CD4-positive, alpha-beta memory T cell (primary cell): ENCODE data around the gene BMI1. TPM values are rescaled to one million over a fixed set of nuclear protein-coding genes. Genes with fewer than 3 reads are reported as not detected.

ENCODE experiments used
- CTCF ChIA-PET: fragments of 350-600 bp; sonication (Branson Sonifier 250); formaldehyde crosslinking; loops from one replicate; lab custom pipeline; 2021; ENCODE audit warnings: inconsistent platforms; ENCODE audit not compliant: partially characterized antibody; lab: Charles Lee
- POLR2A ChIA-PET: fragments of 350-600 bp; sonication (Branson Sonifier 250); formaldehyde crosslinking; loops from one replicate; lab custom pipeline; 2021; ENCODE audit not compliant: partially characterized antibody; lab: Charles Lee
- DNase-seq, 5 donors: peaks; one replicate each; pipeline versions ENCODE4 v3.0.0 to v3.0.0-alpha.2; 2020 to 2022; ENCODE audit warnings: mixed read lengths in 1 of 5
- H3K27ac ChIP-seq: one replicate; pipeline ENCODE4 v1.7.0; 2013; ENCODE audit warnings: low read depth, low read length
- H3K27me3 ChIP-seq: 2 replicates; pipeline ENCODE4 v1.7.0; 2013; ENCODE audit warnings: mild to moderate bottlenecking, low read length, moderate library complexity; ENCODE audit not compliant: insufficient read depth
- H3K36me3 ChIP-seq: 2 replicates; pipeline ENCODE4 v1.7.0; 2013; ENCODE audit warnings: mild to moderate bottlenecking, low read length, moderate library complexity; ENCODE audit not compliant: insufficient read depth
- H3K4me1 ChIP-seq: 2 replicates; pipeline ENCODE4 v1.7.0; 2013; ENCODE audit warnings: mild to moderate bottlenecking, low read length, moderate library complexity; ENCODE audit not compliant: insufficient read depth
- H3K4me3 ChIP-seq, 2 donors: one replicate each; pipeline ENCODE4 v1.7.0; 2013; ENCODE audit warnings: low read length in 2 of 2, mild to moderate bottlenecking in 1 of 2
- H3K9me3 ChIP-seq, 2 donors: one replicate each; pipeline ENCODE4 v1.7.0; 2013; ENCODE audit warnings: low read length in 2 of 2, control low read depth in 1 of 2; ENCODE audit not compliant: control insufficient read depth in 1 of 2
- H3K27ac Mint-ChIP-seq, 7 donors: one replicate each; pipeline ENCODE4 v1.8.0; 2020 to 2021; ENCODE audit warnings: mixed read lengths in 7 of 7, mild to moderate bottlenecking in 6 of 7, inconsistent platforms in 3 of 7, moderate library complexity in 3 of 7
- H3K27me3 Mint-ChIP-seq, 2 donors: one replicate each; pipeline ENCODE4 v1.8.0; 2020 to 2021; ENCODE audit warnings: mixed read lengths in 2 of 2
- H3K36me3 Mint-ChIP-seq, 2 donors: one replicate each; pipeline ENCODE4 v1.8.0; 2020 to 2021; ENCODE audit warnings: mixed read lengths in 2 of 2, inconsistent platforms in 1 of 2, mild to moderate bottlenecking in 1 of 2
- H3K4me1 Mint-ChIP-seq, 4 donors: one replicate each; pipeline ENCODE4 v1.8.0; 2020 to 2021; ENCODE audit warnings: mixed read lengths in 4 of 4, mild to moderate bottlenecking in 1 of 4
- H3K4me3 Mint-ChIP-seq, 8 donors: one replicate each; pipeline ENCODE4 v1.8.0; 2020 to 2021; ENCODE audit warnings: mixed read lengths in 8 of 8, mild to moderate bottlenecking in 7 of 8, moderate library complexity in 6 of 8, inconsistent platforms in 3 of 8
- H3K9me3 Mint-ChIP-seq, 8 donors: one replicate each; pipeline ENCODE4 v1.8.0; 2020 to 2021; ENCODE audit warnings: mixed read lengths in 8 of 8, mild to moderate bottlenecking in 5 of 8, inconsistent platforms in 3 of 8, moderate library complexity in 1 of 8
- intact Hi-C: fragments of 100-400 bp; cut with micrococcal nuclease; formaldehyde crosslinking; loops from one replicate; pipeline ENCODE4 v1.15.1; 2023
- polyA plus RNA-seq, 2 donors: library from polyadenylated mRNA; unstranded; fragments of 300-500 nt; fragmentation: Illumina TruSeq; gene quantifications; one replicate each; pipeline ENCODE4 v1.2.3, GENCODE V29; 2021
- total RNA-seq, 2 experiments: library from RNA; stranded (reverse); gene quantifications; one replicate each; pipeline ENCODE4 v1.2.3, GENCODE V29; 2021

BMI1 gene
- total and polyA plus RNA-seq, 4 experiments from 2014 or later, result 40.5 to 108 (median 76.8) TPM

DNA sequence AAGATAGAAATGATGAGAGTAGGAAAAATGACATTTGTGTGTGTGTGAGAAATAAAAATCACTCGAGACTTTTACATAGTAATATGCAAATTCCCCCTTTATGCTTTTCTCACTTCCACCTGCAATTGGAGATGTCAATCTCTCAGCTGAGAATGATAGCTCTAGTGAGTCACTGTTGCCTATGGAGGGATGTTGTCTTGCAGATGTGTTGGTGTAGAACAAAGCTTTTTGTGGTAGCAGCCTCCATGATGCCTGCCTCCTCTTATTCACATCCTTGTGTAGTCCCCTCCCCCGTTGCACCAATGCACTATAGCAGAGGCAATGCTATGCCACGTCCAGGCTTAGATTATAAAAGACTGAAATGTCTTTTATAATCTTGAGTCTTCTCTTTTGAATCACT, 58.2 kb downstream of the BMI1 start:
- Mint-ChIP-seq H3K36me3 (no peaks in the 10 kb centered on the region), H3K4me3 (no peak overlapping the region), H3K27ac (no peak overlapping the region), H3K9me3 (no peaks in the 10 kb centered on the region), H3K4me1 (peaks cover 0 to 4% (median 0%) of the 10 kb centered on the region in 4 donors), H3K27me3 (peaks cover 5 to 14% of the 10 kb centered on the region in 2 donors)
- no peak overlapping the region for H3K4me3 ChIP-seq
- H3K27me3 ChIP-seq, result no peaks in the 10 kb centered on the region
- H3K4me1 ChIP-seq, result no peaks in the 10 kb centered on the region
- no peaks in the 10 kb centered on the region for H3K36me3 ChIP-seq
- intact Hi-C loops, result no loop called here
- no peak for DNase-seq
- ChIA-PET CTCF (no interaction called here), POLR2A (interaction anchor here (1.5 kb wide), 1 partner anchor 63 kb away, joined by 3 read pairs; no protein-coding TSS in a partner anchor)
- H3K27ac ChIP-seq, result no peak overlapping the region
- no peaks in the 10 kb centered on the region for H3K9me3 ChIP-seq

Other genes starting within 250 kb of the BMI1 start
- gene EBLN1, start 103.1 kb upstream of the BMI1 start, total RNA-seq, result not detected
- gene EBLN1, start 103.1 kb upstream of the BMI1 start, polyA plus RNA-seq, result not detected
- 10 to 100 TPM; 67.9 to 68.5 TPM for gene COMMD3, start 4.7 kb upstream of the BMI1 start, total RNA-seq
- gene COMMD3, start 4.7 kb upstream of the BMI1 start, polyA plus RNA-seq, result 10 to 100 TPM; 71.1 to 88.1 TPM
- not detected for gene SPAG6, start 24.4 kb downstream of the BMI1 start, total RNA-seq
- gene SPAG6, start 24.4 kb downstream of the BMI1 start, polyA plus RNA-seq, result not detected